Lower leg skin (tissue), 3 donors: ENCODE data around the gene POFUT2.

Experiments
- POLR2A ChIP-seq, 2 donors: fragments of 450-650 bp; IDR thresholded peaks; one replicate each; pipeline ENCODE4 v1.6.1; 2016 to 2017; ENCODE audit warnings: antibody characterized with exemption in 2 of 2, mild to moderate bottlenecking in 1 of 2, moderate library complexity in 1 of 2
- TF ChIP-seq, protein P1 (sequence below), 3 donors: fragments of 450-650 bp; IDR thresholded peaks; one replicate each; pipeline ENCODE4 v1.5.1; 2016; ENCODE audit warnings: antibody characterized with exemption in 3 of 3, mild to moderate bottlenecking in 3 of 3, moderate library complexity in 2 of 3

DNA sequence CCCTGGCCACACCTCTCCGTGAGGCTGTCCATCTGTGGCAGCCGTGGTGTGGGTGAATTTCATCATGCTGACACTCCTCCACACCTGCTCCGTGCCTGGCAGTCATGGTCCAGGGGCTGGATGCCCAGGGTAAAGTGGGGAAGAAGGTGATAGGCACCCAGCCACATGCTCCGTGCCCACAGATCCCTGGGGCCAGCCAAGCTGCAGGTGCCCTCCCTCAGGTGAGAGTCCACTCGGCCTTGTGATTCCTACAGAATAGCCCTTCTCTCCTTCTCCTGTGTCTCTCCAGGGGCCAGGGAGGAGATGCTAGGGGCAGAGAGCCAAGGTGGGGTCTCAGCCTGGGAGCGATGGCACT, 16.8 kb upstream of the POFUT2 start:
- TF ChIP-seq, protein P1, sequence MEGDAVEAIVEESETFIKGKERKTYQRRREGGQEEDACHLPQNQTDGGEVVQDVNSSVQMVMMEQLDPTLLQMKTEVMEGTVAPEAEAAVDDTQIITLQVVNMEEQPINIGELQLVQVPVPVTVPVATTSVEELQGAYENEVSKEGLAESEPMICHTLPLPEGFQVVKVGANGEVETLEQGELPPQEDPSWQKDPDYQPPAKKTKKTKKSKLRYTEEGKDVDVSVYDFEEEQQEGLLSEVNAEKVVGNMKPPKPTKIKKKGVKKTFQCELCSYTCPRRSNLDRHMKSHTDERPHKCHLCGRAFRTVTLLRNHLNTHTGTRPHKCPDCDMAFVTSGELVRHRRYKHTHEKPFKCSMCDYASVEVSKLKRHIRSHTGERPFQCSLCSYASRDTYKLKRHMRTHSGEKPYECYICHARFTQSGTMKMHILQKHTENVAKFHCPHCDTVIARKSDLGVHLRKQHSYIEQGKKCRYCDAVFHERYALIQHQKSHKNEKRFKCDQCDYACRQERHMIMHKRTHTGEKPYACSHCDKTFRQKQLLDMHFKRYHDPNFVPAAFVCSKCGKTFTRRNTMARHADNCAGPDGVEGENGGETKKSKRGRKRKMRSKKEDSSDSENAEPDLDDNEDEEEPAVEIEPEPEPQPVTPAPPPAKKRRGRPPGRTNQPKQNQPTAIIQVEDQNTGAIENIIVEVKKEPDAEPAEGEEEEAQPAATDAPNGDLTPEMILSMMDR (IDR thresholded peaks at IDR 0.05), result no peak
- TF ChIP-seq POLR2A (IDR thresholded peaks at IDR 0.05), result no peak
